CD4-positive, alpha-beta T cell treated with Interleukin-4 for 4 hours (primary cell): ENCODE data around the gene HBS1L.
A peak's percentile ranks its signal among the peaks of the same experiment; 100 is the strongest.

Experiments
- DNase-seq: peaks from one replicate; pipeline ENCODE4 v3.0.0-alpha.2; 2020

The HBS1L gene

GRCh38 chr6:134943522-134944111 is 111.0 kb downstream of the HBS1L start:
- no peak for DNase-seq

GRCh38 chr6:134938896-134939295 is 115.7 kb downstream of the HBS1L start:
- DNase-seq, result peak; percentile 44

GRCh38 chr6:134937426-134937825 is 117.2 kb downstream of the HBS1L start:
- no peak for DNase-seq

- DNase-seq, result no peak
These were observed 117.7 kb downstream of the HBS1L start for GRCh38 chr6:134936931-134937330.

- DNase-seq, result no peak
These were observed 118.1 kb downstream of the HBS1L start for GRCh38 chr6:134936476-134936875.

- DNase-seq, result no peak
These were observed 119.7 kb downstream of the HBS1L start for GRCh38 chr6:134934793-134935485.

GRCh38 chr6:134932535-134933470 is 121.8 kb downstream of the HBS1L start:
- no peak for DNase-seq

- DNase-seq, result no peak
These were observed 122.5 kb downstream of the HBS1L start for GRCh38 chr6:134932098-134932497.

GRCh38 chr6:134930463-134930862 is 124.2 kb downstream of the HBS1L start:
- DNase-seq, result no peak

GRCh38 chr6:134928151-134928900 is 126.3 kb downstream of the HBS1L start:
- DNase-seq, result no peak

GRCh38 chr6:134925800-134926199 is 128.8 kb downstream of the HBS1L start:
- no peak for DNase-seq

- DNase-seq, result no peak
These were observed 132.8 kb downstream of the HBS1L start for GRCh38 chr6:134921721-134922261.

- DNase-seq, result no peak
These were observed 133.3 kb downstream of the HBS1L start for GRCh38 chr6:134921276-134921675.

- no peak for DNase-seq
These were observed 134.2 kb downstream of the HBS1L start for GRCh38 chr6:134920422-134920821.

- DNase-seq, result no peak
These were observed 136.1 kb downstream of the HBS1L start for GRCh38 chr6:134918418-134918961.

GRCh38 chr6:134911547-134911946 is 143.1 kb downstream of the HBS1L start:
- DNase-seq, result no peak

GRCh38 chr6:134910593-134910935 is 144.1 kb downstream of the HBS1L start:
- DNase-seq, result no peak
